Ishikawa (cell line): ENCODE results near the gene SPSB3.

Experiments used
- CEBPB ChIP-seq: IDR thresholded peaks from 2 replicates; pipeline ENCODE4 v1.6.1; 2012
- CREB1 ChIP-seq: IDR thresholded peaks from 2 replicates; pipeline ENCODE4 v1.6.1; 2012; ENCODE audit warnings: low read depth
- EGR1 ChIP-seq: IDR thresholded peaks from 2 replicates; pipeline ENCODE4 v1.6.1; 2012
- EP300 ChIP-seq: IDR thresholded peaks from 2 replicates; pipeline ENCODE4 v1.6.1; 2012; ENCODE audit warnings: borderline replicate concordance
- FOXM1 ChIP-seq: IDR thresholded peaks from 2 replicates; pipeline ENCODE4 v1.6.1; 2012; ENCODE audit warnings: low read depth, borderline replicate concordance
- RAD21 ChIP-seq: IDR thresholded peaks from 2 replicates; pipeline ENCODE4 v1.6.1; 2012; ENCODE audit warnings: low read depth
- TAF1 ChIP-seq: IDR thresholded peaks from 2 replicates; pipeline ENCODE4 v1.6.1; 2012; ENCODE audit warnings: low read depth, mild to moderate bottlenecking
- TCF12 ChIP-seq: IDR thresholded peaks from 2 replicates; pipeline ENCODE4 v1.6.1; 2012; ENCODE audit warnings: low read depth
- TEAD4 ChIP-seq: IDR thresholded peaks from 2 replicates; pipeline ENCODE4 v1.6.1; 2012
- YY1 ChIP-seq: IDR thresholded peaks from 2 replicates; pipeline ENCODE4 v1.6.1; 2012; ENCODE audit warnings: low read depth
- ZBTB7A ChIP-seq: IDR thresholded peaks from 2 replicates; pipeline ENCODE4 v1.6.1; 2012; ENCODE audit warnings: low read depth
- TF ChIP-seq, protein P1 (sequence below): IDR thresholded peaks from 2 replicates; pipeline ENCODE4 v1.6.1; 2012; ENCODE audit warnings: low read depth, mild to moderate bottlenecking
- TF ChIP-seq, protein P2 (sequence below): IDR thresholded peaks from 2 replicates; pipeline ENCODE4 v1.6.1; 2012
- TF ChIP-seq, protein P3 (sequence below): IDR thresholded peaks from 2 replicates; pipeline ENCODE4 v1.6.1; 2012

DNA sequence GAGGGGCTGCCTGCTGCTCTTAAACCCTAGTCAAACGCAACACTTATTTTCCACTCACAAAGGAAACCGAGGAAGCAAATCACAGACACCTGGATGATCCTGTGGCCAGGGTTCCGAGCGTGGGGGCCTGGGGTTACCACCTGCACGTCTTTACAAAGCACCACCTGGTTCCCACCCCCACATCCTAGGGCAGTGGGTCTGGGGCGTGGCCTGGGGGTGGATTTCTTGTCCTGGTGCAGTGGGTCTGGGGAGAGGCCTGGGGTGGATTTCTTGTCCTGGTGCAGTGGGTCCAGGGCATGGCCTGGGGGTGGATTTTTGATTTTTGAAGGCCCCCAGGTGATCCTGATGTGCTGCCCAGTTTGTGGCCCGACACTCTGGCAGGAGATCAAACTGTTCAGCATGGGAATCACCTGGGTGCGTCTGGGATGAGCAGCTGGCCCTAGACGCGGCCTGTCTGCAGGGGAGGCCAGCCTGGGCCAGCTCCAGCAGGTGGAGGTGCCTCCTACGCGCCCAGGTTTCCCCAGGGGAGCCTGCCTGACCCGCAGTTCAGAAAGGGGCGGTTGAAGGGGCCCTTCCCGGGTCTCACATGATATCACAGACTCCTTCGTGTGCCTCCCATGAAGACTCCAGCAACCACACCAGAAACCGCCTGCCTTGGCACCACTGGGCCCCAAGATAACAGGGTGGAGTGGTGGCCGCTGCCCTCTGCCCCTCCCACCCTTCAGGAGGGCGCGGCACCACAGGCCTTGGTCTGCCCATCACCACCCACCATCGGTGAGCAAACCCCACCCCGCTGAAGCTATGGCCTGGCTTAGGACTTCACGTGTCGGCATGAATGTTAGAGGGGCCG, 38.0 kb upstream of the SPSB3 start:
- TF ChIP-seq YY1: no peak
- no peak for TF ChIP-seq FOXM1
- no peak for TF ChIP-seq TAF1
- TF ChIP-seq ZBTB7A: no peak
- TF ChIP-seq, protein P1, sequence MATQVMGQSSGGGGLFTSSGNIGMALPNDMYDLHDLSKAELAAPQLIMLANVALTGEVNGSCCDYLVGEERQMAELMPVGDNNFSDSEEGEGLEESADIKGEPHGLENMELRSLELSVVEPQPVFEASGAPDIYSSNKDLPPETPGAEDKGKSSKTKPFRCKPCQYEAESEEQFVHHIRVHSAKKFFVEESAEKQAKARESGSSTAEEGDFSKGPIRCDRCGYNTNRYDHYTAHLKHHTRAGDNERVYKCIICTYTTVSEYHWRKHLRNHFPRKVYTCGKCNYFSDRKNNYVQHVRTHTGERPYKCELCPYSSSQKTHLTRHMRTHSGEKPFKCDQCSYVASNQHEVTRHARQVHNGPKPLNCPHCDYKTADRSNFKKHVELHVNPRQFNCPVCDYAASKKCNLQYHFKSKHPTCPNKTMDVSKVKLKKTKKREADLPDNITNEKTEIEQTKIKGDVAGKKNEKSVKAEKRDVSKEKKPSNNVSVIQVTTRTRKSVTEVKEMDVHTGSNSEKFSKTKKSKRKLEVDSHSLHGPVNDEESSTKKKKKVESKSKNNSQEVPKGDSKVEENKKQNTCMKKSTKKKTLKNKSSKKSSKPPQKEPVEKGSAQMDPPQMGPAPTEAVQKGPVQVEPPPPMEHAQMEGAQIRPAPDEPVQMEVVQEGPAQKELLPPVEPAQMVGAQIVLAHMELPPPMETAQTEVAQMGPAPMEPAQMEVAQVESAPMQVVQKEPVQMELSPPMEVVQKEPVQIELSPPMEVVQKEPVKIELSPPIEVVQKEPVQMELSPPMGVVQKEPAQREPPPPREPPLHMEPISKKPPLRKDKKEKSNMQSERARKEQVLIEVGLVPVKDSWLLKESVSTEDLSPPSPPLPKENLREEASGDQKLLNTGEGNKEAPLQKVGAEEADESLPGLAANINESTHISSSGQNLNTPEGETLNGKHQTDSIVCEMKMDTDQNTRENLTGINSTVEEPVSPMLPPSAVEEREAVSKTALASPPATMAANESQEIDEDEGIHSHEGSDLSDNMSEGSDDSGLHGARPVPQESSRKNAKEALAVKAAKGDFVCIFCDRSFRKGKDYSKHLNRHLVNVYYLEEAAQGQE: no peak
- no peak for TF ChIP-seq TCF12
- TF ChIP-seq, protein P2, sequence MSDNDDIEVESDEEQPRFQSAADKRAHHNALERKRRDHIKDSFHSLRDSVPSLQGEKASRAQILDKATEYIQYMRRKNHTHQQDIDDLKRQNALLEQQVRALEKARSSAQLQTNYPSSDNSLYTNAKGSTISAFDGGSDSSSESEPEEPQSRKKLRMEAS: no peak
- no peak for TF ChIP-seq EGR1
- no peak for TF ChIP-seq EP300
- TF ChIP-seq, protein P3, sequence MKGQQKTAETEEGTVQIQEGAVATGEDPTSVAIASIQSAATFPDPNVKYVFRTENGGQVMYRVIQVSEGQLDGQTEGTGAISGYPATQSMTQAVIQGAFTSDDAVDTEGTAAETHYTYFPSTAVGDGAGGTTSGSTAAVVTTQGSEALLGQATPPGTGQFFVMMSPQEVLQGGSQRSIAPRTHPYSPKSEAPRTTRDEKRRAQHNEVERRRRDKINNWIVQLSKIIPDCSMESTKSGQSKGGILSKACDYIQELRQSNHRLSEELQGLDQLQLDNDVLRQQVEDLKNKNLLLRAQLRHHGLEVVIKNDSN: no peak
- TF ChIP-seq RAD21: no peak
- no peak for TF ChIP-seq TEAD4
- no peak for TF ChIP-seq CEBPB
- TF ChIP-seq CREB1: no peak
